HG03558 (cell line): ENCODE results near the gene NMT2.

ENCODE experiments used
- ATAC-seq: cut with Tn5 transposase; IDR thresholded peaks from one replicate; pipeline ENCODE4 v1.9.1; 2021; ENCODE audit warnings: moderate number of reproducible peaks; ENCODE audit not compliant: unreplicated experiment; ENCODE audit errors: extremely low read depth

The NMT2 gene

DNA sequence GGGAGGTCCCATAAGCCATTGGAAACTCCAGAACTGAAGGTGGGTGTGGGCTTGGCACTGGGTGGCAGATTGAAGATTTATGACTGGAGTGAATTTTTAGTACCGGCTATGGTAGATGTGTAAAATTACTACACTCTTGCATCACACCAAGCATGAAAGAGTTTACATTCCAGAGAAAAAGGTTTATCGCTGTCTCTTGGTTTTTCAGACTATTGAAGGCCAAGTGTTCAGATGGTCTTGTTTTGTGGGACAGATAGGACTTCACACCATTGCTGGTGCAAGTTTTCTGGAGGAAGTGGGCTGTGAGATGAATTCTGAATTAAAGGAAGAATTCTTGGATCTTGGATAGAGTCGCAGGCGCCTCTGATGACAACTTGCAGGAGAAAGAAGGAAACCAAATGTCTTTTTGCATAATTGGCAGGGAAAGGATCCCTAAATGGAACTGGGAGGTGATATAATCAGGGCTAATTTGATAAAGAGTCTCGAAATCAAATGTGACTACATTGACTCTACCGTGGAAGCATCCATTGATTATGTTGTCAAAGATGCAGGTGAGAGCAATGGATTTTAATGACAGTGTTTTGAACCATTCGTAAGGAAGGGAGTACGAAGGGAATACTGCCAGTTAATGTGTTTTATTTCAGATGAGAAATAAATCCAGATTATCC is 14.2 kb upstream of the NMT2 start:
- no peak for ATAC-seq

DNA sequence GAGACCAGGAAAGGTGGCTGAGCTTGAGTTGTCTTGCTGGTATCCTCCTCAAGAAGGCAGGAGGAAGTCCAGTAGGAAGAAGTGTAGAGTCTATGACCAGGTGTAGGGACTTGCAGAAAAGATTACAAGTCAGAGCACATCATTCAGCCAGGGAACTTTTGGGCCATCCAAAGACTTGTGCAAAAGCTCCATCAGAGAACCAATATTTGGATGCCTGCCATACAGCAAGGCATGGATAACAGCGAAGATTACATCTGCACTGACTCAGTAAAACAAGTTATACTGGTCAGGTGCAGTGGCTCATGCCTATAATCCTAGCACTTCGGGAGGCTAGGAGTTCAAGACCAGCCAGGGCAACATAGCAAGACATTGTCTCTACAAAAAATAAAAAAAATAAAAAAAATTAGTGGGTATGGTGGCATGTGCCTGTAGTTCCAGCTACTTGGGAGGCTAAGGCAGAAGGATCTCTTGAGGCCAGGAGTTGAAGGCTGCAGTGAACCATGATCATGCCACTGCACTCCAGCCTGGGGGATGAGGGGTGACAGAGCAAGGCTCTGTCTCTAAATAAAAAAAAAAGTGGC is 13.2 kb upstream of the NMT2 start:
- no peak for ATAC-seq

DNA sequence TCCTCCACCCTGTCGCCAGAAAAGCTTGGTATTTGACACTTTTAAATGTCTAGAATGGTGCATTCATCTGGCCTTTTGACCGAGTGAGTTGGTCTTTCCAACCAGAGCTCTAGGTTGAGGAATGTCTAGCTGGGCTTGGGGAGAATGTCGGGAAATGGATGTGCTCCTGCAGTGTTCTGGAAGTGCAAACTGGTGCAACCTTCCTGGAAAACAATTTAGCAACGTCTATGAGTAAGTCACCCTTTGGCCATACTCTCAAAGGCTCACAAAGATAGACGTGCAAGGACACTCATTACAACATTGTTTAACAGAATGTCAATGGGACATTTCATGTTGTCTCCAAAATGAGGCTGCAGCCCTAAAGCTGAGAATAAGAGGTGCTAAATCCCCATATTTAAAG is 12.2 kb upstream of the NMT2 start:
- no peak for ATAC-seq

DNA sequence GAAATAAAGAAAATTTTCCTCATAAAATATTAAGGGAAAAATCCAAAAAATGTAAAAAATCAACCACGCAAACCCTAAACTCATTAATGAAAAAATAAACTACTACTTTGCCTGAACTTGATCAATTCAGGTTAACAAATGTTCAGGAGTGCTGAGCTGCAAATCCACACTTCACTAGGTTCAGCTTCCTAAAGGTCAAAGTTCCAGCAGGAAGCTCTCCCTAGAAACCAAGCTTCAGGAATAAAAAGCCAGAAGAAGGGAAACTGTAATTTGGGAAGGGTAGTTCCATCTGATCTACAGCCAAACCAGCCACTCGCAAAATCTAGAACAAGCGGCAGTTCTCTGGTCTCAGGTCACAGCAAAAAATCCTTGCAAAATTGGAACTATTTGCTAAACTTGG is 7.8 kb upstream of the NMT2 start:
- no peak for ATAC-seq

DNA sequence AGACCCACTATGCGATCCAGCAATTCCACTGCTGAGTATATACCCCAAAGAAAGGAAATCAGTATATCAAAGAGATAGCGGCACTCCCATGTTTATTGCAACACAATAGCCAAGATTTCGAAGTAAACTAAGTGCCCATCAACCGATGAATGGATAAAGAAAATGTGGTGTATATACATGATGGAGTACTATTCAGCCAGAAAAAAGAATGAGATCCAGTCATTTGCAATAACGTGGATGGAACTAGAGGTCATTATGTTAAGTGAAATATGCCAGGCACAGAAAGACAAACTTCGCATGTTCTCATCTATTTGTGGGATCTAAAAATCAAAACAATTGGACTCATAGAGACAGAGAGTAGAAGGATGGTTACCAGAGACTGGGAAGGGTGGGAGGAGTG is 7.1 kb upstream of the NMT2 start:
- no peak for ATAC-seq

DNA sequence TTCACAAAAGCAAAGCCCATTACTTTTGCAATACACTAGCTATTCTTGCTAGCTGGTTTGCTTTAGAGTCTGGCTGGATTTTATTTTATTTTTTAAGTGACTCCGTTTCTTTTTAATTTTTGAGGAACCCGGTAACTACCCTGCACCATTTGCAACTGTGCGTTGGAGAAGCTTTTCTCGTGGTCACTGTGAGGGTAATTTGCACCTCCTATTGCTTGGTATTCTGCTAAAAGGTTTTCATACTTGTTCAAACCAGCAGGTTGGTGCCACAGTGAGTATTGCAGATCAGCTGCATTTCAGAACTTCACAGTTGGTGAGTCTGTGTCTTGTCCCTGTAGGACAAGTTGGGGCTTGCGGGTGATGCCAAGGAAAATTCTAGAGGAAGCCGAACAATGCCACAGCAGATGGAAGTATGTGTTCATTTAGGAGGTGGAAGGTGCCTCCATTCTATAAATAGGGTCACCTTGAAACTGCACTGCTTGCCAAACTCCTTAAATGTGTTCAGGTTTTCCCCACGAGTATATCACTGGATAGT is 3.9 kb upstream of the NMT2 start:
- no peak for ATAC-seq

DNA sequence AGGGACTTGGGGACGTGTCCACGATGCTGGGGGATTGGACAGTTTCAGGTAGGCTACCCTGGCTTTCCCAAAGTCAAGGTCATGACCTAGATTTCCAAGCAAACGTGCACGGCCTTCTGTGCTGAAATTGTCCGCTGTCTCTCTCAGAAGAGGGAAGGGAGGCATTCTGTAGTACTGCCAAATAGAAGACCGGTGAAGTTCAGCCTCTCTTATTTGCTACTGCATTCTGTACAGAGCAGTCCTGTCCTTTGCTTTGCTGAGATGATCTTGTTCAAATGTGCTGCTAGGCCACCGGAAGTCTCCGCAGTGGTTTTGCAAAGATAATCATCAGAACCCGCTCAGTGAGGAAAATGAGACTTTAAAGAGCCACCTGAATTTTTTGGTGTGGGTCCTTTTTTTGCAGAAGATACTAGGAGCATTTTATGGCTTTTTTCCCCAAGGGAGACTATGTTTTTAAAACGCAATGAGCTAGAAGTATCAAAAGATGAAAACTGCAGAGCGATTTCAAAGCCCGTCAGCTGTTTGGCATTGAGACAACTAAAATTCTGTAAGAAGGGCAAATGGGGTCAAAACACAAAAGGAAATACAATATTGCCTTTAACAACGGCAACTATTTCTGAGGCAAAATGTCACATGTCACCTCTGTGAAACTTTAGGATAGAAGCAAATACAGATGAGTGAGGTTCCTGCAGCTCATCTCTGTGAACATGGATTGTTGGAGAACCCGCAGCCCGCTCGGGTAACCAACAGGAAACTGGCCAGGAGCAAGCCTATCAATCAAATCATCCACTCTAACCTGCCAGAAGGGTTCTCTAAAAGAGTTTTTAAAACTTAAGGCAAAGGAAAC is 1.3 kb upstream of the NMT2 start:
- no peak for ATAC-seq

DNA sequence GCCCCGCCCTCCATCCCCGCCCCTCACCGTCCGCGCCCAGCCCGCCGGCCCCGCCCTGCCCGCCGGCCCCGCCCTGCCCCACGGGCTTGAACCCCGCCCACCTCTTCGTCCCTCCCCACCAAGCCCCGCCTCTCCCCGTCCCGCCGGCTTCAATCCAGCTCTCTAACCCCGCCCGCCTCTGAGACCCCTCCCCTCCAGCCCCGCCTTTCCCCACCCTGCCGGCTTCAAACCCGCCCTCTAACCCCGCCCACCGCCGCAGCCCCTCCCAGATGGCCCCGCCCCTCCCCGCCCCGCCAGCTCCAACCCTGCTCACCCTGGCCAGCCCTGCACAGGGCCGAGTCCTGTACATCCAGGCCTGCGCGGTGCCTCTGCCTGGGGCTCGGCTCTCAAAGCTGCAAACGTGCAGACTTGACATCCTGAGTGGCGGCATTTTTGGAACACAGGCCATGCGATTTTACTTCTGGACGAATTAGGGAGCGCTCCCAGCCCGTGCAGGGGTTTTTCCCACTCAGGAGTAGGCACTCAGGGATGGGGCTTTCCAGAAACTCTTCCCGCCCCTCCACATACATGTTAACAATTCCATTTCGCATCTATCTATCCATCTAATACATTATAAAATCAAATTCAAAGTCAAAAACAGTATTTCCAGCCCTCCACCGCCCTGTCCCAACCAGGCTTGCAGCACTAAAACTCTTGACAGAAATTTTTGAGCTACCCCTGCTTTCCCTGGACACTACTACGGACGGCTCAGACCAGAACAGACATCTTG is 477 bp upstream of the NMT2 start:
- ATAC-seq, result peak; percentile 42

DNA sequence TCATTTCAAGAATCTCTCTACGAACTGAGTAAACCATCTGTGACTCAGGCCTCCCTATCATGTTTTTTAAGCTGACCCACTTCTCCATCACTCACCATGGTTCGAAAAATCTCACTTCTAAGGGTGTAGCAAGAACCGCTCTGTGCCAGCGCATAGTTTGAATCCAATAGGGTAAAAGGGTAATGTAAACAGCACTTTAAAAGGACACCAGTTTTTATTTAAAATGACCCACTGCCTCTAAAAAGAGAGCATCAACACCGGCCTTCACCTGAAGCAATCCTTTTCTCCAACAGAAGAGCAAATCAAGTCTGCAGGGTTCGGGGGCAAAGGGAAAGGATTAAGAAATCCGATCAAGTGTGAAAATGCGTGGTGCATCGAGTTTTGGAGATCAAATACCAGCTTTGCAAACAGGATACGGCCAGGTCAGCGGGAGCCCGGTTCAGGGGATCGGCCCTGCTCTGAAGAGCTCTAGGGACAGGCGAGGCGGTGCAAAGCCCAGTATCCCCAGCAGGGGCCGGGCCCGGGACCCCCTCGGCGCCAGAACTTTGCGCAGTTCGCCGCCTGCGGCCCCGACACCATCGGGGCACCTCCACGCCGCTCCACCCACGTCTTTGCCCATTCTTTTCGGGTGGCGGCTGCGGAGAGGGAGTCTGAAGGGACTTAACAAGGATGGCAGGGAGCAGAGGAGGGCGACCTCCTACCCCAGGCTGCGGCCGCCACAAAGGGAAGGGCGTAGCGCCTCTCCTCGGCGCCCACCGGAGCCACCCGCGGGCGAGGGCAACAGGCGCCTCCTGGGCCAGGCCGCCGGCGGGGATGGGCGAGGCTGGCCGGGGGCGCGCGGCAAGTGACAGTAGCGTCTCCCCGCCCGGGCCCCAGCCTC is 842 bp downstream of the NMT2 start:
- peak; percentile 23 for ATAC-seq

DNA sequence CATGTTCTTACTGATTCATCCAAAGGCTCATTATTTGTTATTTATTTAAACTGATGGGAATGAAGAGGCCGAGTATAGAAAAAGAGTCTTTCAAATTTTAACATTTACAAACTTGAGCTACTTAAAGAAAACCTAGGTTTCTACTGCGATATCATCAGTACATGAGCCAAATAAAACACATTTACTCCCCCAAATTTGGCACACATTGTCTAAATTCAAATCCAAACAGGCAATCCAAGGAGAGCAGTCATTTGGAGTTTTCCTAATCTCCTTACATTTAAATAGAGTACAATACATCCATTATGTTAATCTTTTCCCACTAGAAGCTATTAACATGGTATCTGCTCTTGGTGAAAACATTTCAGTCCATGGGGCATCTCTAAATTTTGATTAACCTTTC is 2.2 kb downstream of the NMT2 start:
- no peak for ATAC-seq

DNA sequence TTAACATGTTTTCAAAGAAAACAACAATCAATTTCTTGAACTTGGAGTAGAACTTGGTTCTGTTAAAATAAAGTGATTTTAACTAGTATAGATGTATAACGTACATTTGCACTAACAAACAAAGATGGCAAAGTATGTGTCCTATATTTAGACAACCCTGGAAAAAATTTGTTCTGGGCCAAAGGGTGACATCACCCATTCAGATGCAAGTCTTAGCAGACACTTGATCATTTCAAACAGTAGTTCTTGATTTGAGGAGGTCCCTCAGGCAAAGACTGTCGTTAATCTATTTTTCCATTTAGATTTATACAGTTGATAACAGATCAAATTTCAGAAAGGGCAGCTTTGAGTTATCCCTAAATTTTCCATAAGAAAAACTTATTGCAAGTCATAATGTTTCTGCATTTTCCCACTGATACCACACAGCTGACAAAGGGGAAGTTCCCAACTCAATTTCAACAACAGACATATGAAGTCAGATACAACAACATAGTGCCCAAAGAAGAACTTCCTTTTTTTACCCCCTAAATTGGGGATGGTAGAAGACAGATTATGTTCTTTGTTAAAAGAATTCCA is 5.2 kb downstream of the NMT2 start:
- no peak for ATAC-seq

DNA sequence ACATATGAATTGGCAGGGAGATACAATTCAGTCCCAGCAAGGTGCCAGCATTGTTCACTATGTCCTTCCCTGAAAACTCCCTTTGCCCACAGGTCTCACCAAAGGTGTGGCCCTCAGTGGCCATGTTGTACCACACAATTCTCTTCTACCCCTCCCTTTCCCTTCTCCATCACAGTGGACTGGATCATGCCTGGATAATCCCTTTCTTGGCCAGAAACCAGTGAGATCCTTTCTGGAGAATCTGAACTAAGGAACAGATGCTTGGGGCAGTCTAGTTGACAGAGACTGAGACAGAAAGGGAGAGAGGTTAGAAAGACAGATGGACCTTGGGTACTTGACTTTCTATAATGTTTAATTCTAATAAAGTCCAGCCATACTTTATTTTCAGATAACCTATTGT is 9.5 kb downstream of the NMT2 start:
- ATAC-seq, result no peak

DNA sequence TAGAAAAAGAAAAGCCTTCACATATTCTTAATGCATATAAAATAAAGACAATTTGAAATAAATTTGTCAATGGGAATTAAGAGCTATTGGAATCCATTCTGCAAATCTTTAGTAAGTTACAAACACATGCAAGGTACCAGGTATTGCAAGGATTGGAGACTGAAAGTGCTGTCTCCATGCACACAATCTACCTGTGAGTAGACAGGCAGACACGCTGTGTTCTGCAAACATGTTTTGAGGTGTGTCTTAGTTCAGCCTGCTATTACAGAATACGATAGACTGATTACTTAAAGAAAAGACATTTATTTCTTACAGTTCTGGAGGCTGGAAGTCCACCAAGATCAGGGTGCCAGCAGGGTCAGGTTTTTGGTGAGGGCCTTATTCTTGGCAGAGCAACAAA is 10.0 kb downstream of the NMT2 start:
- ATAC-seq, result no peak

DNA sequence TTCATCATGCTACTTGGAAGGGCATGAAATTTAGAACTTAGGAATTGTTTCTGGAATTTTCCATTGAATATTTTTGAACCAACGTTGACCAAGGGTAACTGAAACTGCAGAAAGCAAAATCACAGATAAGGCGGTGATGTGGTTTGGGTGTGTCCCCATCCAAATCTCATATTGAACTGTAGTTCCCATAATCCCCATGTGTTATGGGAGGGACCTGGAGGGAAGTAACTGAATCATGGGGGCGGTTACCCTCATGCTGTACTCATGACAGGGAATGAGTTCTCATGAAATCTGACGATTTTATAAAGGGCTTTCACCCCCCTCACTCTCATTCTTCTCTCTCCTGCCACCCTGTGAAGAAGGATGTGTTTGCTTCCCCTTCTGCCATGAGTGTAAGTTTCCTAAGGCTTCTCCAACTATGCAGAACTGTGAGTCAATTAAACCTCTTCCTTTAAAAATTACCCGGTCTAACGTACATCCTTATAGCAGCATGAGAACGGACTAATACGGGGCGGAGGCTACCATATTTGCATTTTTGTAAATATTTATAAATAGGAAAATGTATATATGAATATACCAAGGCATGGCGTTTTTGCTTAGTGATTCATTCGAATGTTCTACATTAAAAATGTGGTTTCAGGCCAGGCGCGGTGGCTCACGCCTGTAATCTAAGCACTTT is 12.4 kb downstream of the NMT2 start:
- no peak for ATAC-seq

DNA sequence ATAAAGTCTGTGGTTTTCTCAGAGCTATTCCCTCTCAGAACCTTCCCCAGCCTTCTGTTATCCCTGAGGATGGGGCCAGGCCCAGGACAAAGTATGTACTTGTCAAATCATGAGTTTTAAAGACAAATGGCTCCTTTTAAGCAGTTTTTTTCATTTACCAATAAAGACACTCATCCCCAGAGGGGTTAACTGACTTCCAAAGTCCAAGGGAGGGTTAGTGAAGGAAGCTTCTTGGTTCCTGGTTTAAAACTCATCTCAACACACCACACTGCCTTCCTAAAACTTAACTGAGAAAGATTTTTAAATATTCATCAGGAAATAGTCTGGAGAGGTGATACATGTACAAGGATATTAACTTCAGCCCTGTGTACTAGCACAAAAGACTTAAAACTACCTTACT is 15.9 kb downstream of the NMT2 start:
- ATAC-seq, result no peak

DNA sequence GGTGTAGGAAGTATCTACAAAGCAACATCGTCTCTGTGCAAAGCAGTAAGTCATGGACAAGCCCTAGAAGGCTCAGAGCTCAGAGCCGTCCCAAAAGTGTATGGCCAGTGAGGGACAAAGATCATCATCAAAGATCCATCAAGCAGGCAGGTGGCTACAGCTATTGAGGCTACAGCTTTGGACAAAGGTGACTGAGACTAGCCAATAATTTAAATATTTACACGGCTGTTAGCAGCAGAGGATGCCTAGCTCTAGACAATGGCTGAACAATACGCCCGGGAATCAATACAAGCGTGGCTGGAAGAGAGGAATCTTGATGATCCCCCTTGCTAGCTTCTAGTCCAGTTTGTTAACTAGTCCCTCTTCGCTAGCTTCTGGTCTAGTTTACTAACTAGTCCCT is 17.9 kb downstream of the NMT2 start:
- no peak for ATAC-seq

DNA sequence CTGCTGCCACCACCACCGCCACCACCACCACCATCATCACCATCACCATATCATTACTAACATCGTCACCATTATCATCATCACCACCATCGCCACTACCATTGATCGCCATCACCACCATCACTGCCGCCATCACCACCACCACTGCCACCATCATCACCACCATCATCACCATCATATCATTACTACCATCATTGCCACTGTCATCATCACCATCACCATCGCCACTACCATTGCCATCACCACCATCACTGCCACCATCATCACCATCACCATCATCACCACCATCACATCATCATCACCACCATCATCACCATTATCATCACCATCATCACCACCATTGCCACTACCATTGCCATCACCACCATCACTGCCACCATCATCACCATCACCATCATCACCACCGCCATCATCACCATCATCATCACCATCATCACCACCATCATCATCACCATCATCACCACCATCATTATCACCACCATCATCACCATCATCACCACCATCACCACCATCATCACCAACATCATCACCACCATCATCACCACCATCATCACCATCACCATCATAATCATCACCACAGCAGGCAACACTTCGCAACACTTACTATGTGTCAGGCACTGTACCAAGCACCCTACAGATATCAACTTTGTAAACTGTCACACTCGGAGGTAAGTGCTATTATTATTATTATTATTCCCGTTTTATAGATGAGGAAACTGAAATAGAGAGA is 19.3 kb downstream of the NMT2 start:
- no peak for ATAC-seq
